Measurements from ENCODE around the gene ORC3. TPM values are rescaled to one million over a fixed set of nuclear protein-coding genes. Genes with fewer than 3 reads are reported as not detected.

ORC3 gene
- total and polyA plus RNA-seq, 7 donors: 10.2 to 27.6 (median 17.5) TPM

GRCh38 chr6:87667032-87667431 is 77.1 kb downstream of the ORC3 start:
- Histone ChIP-seq H3K4me1 (peaks cover 0 to 17% (median 10%) of the 10 kb centered on the region in 4 donors), H3K27me3 (no peaks in the 10 kb centered on the region), H3K27ac (no peak overlapping the region), H3K36me3 (peaks cover 0 to 44% (median 2%) of the 10 kb centered on the region in 4 donors), H3K4me3 (no peak overlapping the region), H3K9me3 (no peaks in the 10 kb centered on the region)
- no peak for TF ChIP-seq POLR2AphosphoS5 (IDR thresholded peaks at IDR 0.05)
- no peak for TF ChIP-seq EP300 (IDR thresholded peaks at IDR 0.05)
- TF ChIP-seq, protein P1, sequence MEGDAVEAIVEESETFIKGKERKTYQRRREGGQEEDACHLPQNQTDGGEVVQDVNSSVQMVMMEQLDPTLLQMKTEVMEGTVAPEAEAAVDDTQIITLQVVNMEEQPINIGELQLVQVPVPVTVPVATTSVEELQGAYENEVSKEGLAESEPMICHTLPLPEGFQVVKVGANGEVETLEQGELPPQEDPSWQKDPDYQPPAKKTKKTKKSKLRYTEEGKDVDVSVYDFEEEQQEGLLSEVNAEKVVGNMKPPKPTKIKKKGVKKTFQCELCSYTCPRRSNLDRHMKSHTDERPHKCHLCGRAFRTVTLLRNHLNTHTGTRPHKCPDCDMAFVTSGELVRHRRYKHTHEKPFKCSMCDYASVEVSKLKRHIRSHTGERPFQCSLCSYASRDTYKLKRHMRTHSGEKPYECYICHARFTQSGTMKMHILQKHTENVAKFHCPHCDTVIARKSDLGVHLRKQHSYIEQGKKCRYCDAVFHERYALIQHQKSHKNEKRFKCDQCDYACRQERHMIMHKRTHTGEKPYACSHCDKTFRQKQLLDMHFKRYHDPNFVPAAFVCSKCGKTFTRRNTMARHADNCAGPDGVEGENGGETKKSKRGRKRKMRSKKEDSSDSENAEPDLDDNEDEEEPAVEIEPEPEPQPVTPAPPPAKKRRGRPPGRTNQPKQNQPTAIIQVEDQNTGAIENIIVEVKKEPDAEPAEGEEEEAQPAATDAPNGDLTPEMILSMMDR (IDR thresholded peaks at IDR 0.05): no peak
- no peak for TF ChIP-seq POLR2A (IDR thresholded peaks at IDR 0.05)
- intact Hi-C loops (cut with DNase I): no loop called here
- DNase-seq: no peak

- intact Hi-C loops (cut with DNase I): no loop called here
- 81 to 85% methylated on average over 2 of the region's 2 CpGs for WGBS, 2 donors
These were observed 78.1 kb downstream of the ORC3 start for GRCh38 chr6:87668013-87668412.

DNA sequence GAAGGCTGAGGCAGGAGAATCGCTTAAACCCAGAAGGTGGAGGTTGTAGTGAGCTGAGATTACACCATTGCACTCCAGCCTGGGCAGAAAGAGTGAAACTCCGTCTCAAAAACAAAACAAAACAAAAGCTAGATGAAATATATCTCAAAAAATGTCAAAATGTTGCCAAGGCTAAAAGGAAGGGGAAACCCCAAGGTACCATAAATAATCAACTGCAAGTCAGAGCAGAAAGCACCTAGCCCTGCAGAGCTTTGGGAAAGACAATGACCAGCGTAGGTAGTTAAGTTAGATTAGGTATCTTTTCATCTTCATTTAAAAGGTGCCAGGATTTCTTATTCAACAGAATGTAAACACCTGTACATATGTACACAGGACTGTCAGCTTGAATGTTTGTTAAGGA is 79.1 kb downstream of the ORC3 start:
- TF ChIP-seq, protein P1 (IDR thresholded peaks at IDR 0.05): no peak
- TF ChIP-seq POLR2A (IDR thresholded peaks at IDR 0.05) (no peak), POLR2AphosphoS5 (IDR thresholded peaks at IDR 0.05) (no peak), EP300 (IDR thresholded peaks at IDR 0.05) (no peak)
- intact Hi-C loops (cut with DNase I): no loop called here
- Histone ChIP-seq H3K36me3 (peaks cover 0 to 62% (median 4%) of the 10 kb centered on the region in 4 donors), H3K27me3 (no peaks in the 10 kb centered on the region), H3K4me3 (no peak overlapping the region), H3K9me3 (no peaks in the 10 kb centered on the region), H3K4me1 (peaks cover 0 to 8% (median 0%) of the 10 kb centered on the region in 4 donors), H3K27ac (no peak overlapping the region)
- WGBS, 2 donors: 69 to 76% methylated on average over 3 of the region's 3 CpGs
- DNase-seq: no peak

More at GRCh38 chr6:87668013-87668412, 78.1 kb downstream of the ORC3 start:
- Histone ChIP-seq H3K4me1 (peaks cover 0 to 14% (median 7%) of the 10 kb centered on the region in 4 donors), H3K27me3 (no peaks in the 10 kb centered on the region), H3K9me3 (no peaks in the 10 kb centered on the region), H3K36me3 (peaks cover 0 to 52% (median 2%) of the 10 kb centered on the region in 4 donors), H3K27ac (no peak overlapping the region), H3K4me3 (no peak overlapping the region)
- DNase-seq: no peak
- TF ChIP-seq EP300 (IDR thresholded peaks at IDR 0.05) (no peak), POLR2A (IDR thresholded peaks at IDR 0.05) (no peak), POLR2AphosphoS5 (IDR thresholded peaks at IDR 0.05) (no peak)
- TF ChIP-seq, protein P1 (IDR thresholded peaks at IDR 0.05): no peak

DNA sequence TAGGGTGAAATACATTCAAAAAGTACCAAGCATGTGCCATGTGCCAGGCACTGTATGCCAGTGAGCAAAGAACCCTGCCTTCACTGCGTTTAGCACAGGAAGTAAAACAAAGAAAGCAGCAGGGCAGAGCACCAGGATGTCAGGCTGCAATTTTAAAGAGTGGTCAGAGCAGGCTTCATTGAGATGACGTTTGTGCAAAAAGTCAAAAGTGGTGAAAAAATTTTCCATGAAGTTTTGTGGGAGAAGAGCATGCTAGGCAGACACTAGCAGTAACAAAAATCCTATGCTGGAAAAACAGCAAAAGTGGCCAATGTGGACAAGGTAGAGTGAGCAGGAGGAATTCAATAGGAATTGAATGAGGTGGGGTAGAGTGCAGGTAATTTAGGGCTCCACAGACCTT is 80.8 kb downstream of the ORC3 start:
- TF ChIP-seq POLR2AphosphoS5 (IDR thresholded peaks at IDR 0.05): no peak
- TF ChIP-seq EP300 (IDR thresholded peaks at IDR 0.05): no peak
- TF ChIP-seq POLR2A (IDR thresholded peaks at IDR 0.05): no peak
- TF ChIP-seq, protein P1 (IDR thresholded peaks at IDR 0.05): no peak
- Histone ChIP-seq H3K4me3 (no peak overlapping the region), H3K4me1 (no peaks in the 10 kb centered on the region), H3K9me3 (no peaks in the 10 kb centered on the region), H3K27me3 (no peaks in the 10 kb centered on the region), H3K36me3 (peaks cover 0 to 77% (median 9%) of the 10 kb centered on the region in 4 donors), H3K27ac (no peak overlapping the region)
- no peak for DNase-seq
- intact Hi-C loops (cut with DNase I): no loop called here
- WGBS, 2 donors: 51 to 64% methylated on average over 2 of the region's 2 CpGs

GRCh38 chr6:87671555-87672029 is 81.7 kb downstream of the ORC3 start:
- H3K36me3 ChIP-seq: peaks cover 0 to 80% (median 9%) of the 10 kb centered on the region in 4 donors
- no peak overlapping the region for H3K27ac ChIP-seq
- no peaks in the 10 kb centered on the region for H3K9me3 ChIP-seq
- WGBS, 2 donors: 84 to 85% methylated on average over 6 of the region's 6 CpGs
- H3K4me1 ChIP-seq: no peaks in the 10 kb centered on the region
- DNase-seq: no peak
- intact Hi-C loops (cut with DNase I): no loop called here
- H3K27me3 ChIP-seq: no peaks in the 10 kb centered on the region
- TF ChIP-seq EP300 (IDR thresholded peaks at IDR 0.05) (no peak), POLR2AphosphoS5 (IDR thresholded peaks at IDR 0.05) (no peak), POLR2A (IDR thresholded peaks at IDR 0.05) (no peak)
- TF ChIP-seq, protein P1 (IDR thresholded peaks at IDR 0.05): no peak
- H3K4me3 ChIP-seq: no peak overlapping the region

Measured in sigmoid colon (tissue), 7 donors.